ENCODE results near the gene TTC7B. TPM values are rescaled to one million over a fixed set of nuclear protein-coding genes. Genes with fewer than 3 reads are reported as not detected.

The TTC7B gene
- total and polyA plus RNA-seq, 9 of the 15 experiments (the other 6 are each of a cell fraction or from before 2014, with no cell fraction given) = 2.2 to 77.2 (median 36.7) TPM

GRCh38 chr14:90781344-90781761 is 34.9 kb downstream of the TTC7B start:
- Histone ChIP-seq H3K9me3 (replicated peaks; ENCODE audit: control insufficient read depth, insufficient read depth, low read depth, low read length) (no peaks in the 10 kb centered on the region), H3K36me3 (ENCODE audit: control insufficient read depth, insufficient read depth, low read length) (peaks cover 61% of the 10 kb centered on the region), H3K9ac (ENCODE audit: insufficient read depth in 1 of 2, low read depth in 2 of 2, low read length in 2 of 2) (no peak overlapping the region), H3K4me1 (replicated peaks in 1 of 2; ENCODE audit: control insufficient read depth in 2 of 2, insufficient read depth in 2 of 2, low read length in 2 of 2) (peaks cover 2 to 6% of the 10 kb centered on the region in 2 experiments; a peak in 3 of 5 replicates), H3K4me2 (ENCODE audit: insufficient read depth, low read length) (no peak overlapping the region), H3K79me2 (ENCODE audit: control insufficient read depth, insufficient read depth, low read length) (no peaks in the 10 kb centered on the region), H2AFZ (ENCODE audit: low read depth, low read length) (no peak overlapping the region), H3K4me3 (no peak overlapping the region), H3K27me3 (ENCODE audit: control insufficient read depth in 2 of 2, insufficient read depth in 2 of 2, low read length in 2 of 2) (no peaks in the 10 kb centered on the region), H3K9me1 (ENCODE audit: control insufficient read depth, insufficient read depth, low read length) (no peaks in the 10 kb centered on the region), H4K20me1 (replicated peaks; ENCODE audit: control insufficient read depth, insufficient read depth, low read length) (no peaks in the 10 kb centered on the region), H3K27ac (ENCODE audit: extremely low read depth, low read depth, low read length) (no peak overlapping the region)
- no peak for ATAC-seq
- no peak for TF ChIP-seq ZNF449 (CRISPR knock-in tag; IDR thresholded peaks at IDR 0.05)
- TF ChIP-seq SMAD1 (IDR thresholded peaks at IDR 0.05; ENCODE audit: low read depth, low read length, partially characterized antibody) = no peak
- no peak for TF ChIP-seq ZC3H4 (CRISPR knock-in tag; IDR thresholded peaks at IDR 0.05; ENCODE audit: borderline replicate concordance)
- TF ChIP-seq ZHX1 (conservative IDR thresholded peaks at IDR 0.05; ENCODE audit: low read length) = no peak
- no peak for TF ChIP-seq MYNN (IDR thresholded peaks at IDR 0.05)
- TF ChIP-seq MYNN (CRISPR knock-in tag; IDR thresholded peaks at IDR 0.05) = no peak
- TF ChIP-seq GTF2A2 (tag; IDR thresholded peaks at IDR 0.05) = no peak
- TF ChIP-seq MAZ (CRISPR knock-in tag; conservative IDR thresholded peaks at IDR 0.05 in 1 of 2, IDR thresholded peaks at IDR 0.05 in 1 of 2) = no peak
- no peak for TF ChIP-seq ZNF431 (CRISPR knock-in tag; IDR thresholded peaks at IDR 0.05)
- TF ChIP-seq NR4A1 (CRISPR knock-in tag; IDR thresholded peaks at IDR 0.05) = no peak
- no peak for TF ChIP-seq NR4A1 (tag; IDR thresholded peaks at IDR 0.05)
- no peak for TF ChIP-seq SAP30 (IDR thresholded peaks at IDR 0.05; ENCODE audit: borderline replicate concordance, insufficient read depth, low read depth, low read length, poor library complexity, severe bottlenecking)
- TF ChIP-seq HLTF (IDR thresholded peaks at IDR 0.05) = no peak
- no peak for TF ChIP-seq ZNF316 (IDR thresholded peaks at IDR 0.05)
- WGBS (ENCODE audit: insufficient coverage, low coverage, missing lambda C conversion rate) = 100% methylated on average over 3 of the region's 4 CpGs
- BruUV-seq (replicated peaks) = no TSS peak
- no peak for DNase-seq (ENCODE audit: extremely low read depth in 1 of 4, low spot score in 3 of 4)
- ChIA-PET POLR2A (interaction anchor here (0.6 kb wide), 1 partner anchor 384 kb away, joined by 4 read pairs; no protein-coding TSS in a partner anchor), CTCF (ENCODE audit: low intra/inter-chr PET ratio) (no interaction called here)
- FAIRE-seq = no peak
- intact Hi-C loops (cut with micrococcal nuclease) (no loop called here), in situ Hi-C loops (cut with MboI) (no loop called here)

Data from K562 (cell line).